AG04450 (cell line): ENCODE results near the gene PODXL2. TPM values are rescaled to one million over a fixed set of nuclear protein-coding genes. Genes with fewer than 3 reads are reported as not detected.
A peak's percentile ranks its signal among the peaks of the same experiment; 100 is the strongest.

Experiments used
- CTCF ChIA-PET: fragments of 300-600, 350-600 bp; formaldehyde crosslinking; extraction: SDS; loops from one replicate; lab custom pipeline; 2022; ENCODE audit warnings: antibody characterized with exemption, inconsistent platforms; lab: Charles Lee
- POLR2A ChIA-PET: fragments of 350-600 bp; formaldehyde crosslinking; extraction: SDS; loops from one replicate; lab custom pipeline; 2021; ENCODE audit warnings: antibody characterized with exemption, inconsistent platforms; lab: Yijun Ruan, JAX
- DNase-seq: peaks from one replicate; pipeline ENCODE4 v3.0.0-alpha.2; 2011; ENCODE audit warnings: low read depth, low spot score
- H3K27ac ChIP-seq: one replicate; pipeline ENCODE4 v1.5.1; 2012; ENCODE audit warnings: low read depth, low read length, control low read depth
- H3K27me3 ChIP-seq: one replicate; pipeline ENCODE4 v1.6.0; 2012; ENCODE audit warnings: low read length; ENCODE audit not compliant: control insufficient read depth, insufficient read depth
- H3K4me3 ChIP-seq: 2 replicates; pipeline ENCODE4 v1.5.1; 2011; ENCODE audit warnings: mild to moderate bottlenecking, low read depth, low read length, control low read depth
- H3K9me3 ChIP-seq: 2 replicates; pipeline ENCODE4 v1.5.1; 2012; ENCODE audit warnings: low read length; ENCODE audit not compliant: control insufficient read depth, insufficient read depth
- polyA plus RNA-seq: library from polyadenylated mRNA; depleted of rRNA; stranded (reverse); fragments of >200 nt; gene quantifications from 2 replicates; pipeline ENCODE4 v1.2.3, GENCODE V29; 2011
- TF ChIP-seq, protein P1 (sequence below): IDR thresholded peaks from 2 replicates; pipeline ENCODE4 v1.5.1; 2011; ENCODE audit warnings: low read depth, low read length, control low read depth, inconsistent platforms

The PODXL2 gene
- polyA plus RNA-seq, 1 experiment = 1.5 TPM

DNA sequence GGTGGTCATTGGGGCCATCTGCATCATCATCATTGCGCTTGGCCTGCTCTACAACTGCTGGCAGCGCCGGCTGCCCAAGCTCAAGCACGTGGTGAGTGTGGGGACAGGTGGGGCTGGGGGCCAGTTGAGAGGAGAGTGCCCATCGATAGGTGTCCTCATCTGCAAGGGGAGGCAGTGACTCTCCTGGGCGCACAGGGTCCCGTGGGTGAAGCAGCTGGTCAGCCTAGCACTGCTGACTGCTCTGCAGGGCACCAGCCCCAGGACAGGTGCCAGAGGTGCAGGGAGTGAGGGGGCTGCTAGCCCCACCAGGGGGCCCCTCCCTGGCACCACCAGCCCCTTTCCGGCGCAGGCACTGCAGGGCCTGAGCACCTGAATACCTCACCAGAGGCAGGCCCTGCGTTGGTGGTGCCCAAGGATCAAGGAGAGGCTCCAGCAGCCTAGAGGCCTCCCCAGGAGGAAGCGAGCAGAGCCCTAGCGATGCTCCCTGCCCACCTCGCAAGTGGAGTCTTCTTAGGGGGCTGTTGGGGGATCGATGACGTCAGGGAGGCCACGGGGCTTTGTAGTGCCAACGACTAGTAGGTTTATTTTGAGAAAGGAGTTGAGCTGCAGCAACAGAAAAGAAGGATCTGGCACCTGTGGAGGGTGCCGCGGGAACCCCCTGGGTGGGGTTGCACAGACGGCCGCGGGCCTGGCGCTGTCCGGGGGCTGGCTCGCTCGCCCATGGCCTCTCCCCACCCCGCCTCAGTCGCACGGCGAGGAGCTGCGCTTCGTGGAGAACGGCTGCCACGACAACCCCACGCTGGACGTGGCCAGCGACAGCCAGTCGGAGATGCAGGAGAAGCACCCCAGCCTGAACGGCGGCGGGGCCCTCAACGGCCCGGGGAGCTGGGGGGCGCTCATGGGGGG lies 42.8 kb downstream of the PODXL2 start:
- POLR2A ChIA-PET = interaction anchor here (0.6 to 1.6 kb wide), 3 partner anchors 12 to 120 kb away, joined by 3 to 5 read pairs (median 3); no protein-coding TSS in a partner anchor

GRCh38 chr3:127672429-127673190 lies 43.6 kb downstream of the PODXL2 start, which contains the start of gene ABTB1:
Gene ABTB1, plus strand, starts transcription at chr3:127672952. Its CDS starts 74 bp downstream, at chr3:127673026.
- no peak for DNase-seq
- H3K27me3 ChIP-seq = no peaks in the 10 kb centered on the region
- TF ChIP-seq, protein P1, sequence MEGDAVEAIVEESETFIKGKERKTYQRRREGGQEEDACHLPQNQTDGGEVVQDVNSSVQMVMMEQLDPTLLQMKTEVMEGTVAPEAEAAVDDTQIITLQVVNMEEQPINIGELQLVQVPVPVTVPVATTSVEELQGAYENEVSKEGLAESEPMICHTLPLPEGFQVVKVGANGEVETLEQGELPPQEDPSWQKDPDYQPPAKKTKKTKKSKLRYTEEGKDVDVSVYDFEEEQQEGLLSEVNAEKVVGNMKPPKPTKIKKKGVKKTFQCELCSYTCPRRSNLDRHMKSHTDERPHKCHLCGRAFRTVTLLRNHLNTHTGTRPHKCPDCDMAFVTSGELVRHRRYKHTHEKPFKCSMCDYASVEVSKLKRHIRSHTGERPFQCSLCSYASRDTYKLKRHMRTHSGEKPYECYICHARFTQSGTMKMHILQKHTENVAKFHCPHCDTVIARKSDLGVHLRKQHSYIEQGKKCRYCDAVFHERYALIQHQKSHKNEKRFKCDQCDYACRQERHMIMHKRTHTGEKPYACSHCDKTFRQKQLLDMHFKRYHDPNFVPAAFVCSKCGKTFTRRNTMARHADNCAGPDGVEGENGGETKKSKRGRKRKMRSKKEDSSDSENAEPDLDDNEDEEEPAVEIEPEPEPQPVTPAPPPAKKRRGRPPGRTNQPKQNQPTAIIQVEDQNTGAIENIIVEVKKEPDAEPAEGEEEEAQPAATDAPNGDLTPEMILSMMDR = no peak
- CTCF ChIA-PET = interaction anchor here (0.5 to 1.0 kb wide), 3 partner anchors 16 to 149 kb away, joined by 3 to 5 read pairs (median 3); partner anchors contain the start of gene MGLL
- peak within 1 kb of the TSS; percentile 2 for H3K27ac ChIP-seq
- POLR2A ChIA-PET = interaction anchor here (0.7 to 1.6 kb wide), 2 partner anchors 11 to 119 kb away, joined by 3 read pairs; no protein-coding TSS in a partner anchor
- no peaks in the 10 kb centered on the region; the same call in 1 of the 2 replicates for H3K9me3 ChIP-seq
- H3K4me3 ChIP-seq = peak within 1 kb of the TSS; percentile 85

More for the DNA sequence above, 42.8 kb downstream of the PODXL2 start:
- DNase-seq = no peak
- TF ChIP-seq, protein P1 = no peak
- Histone ChIP-seq H3K27ac (no peak overlapping the region), H3K9me3 (no peaks in the 10 kb centered on the region; the same call in 1 of the 2 replicates), H3K4me3 (peak overlapping the region; percentile 70), H3K27me3 (peaks cover under 1% of the 10 kb centered on the region)
- CTCF ChIA-PET = interaction anchor here (0.5 to 1.0 kb wide), 5 partner anchors 17 to 24 kb away, joined by 3 to 5 read pairs (median 3); no protein-coding TSS in a partner anchor

DNA sequence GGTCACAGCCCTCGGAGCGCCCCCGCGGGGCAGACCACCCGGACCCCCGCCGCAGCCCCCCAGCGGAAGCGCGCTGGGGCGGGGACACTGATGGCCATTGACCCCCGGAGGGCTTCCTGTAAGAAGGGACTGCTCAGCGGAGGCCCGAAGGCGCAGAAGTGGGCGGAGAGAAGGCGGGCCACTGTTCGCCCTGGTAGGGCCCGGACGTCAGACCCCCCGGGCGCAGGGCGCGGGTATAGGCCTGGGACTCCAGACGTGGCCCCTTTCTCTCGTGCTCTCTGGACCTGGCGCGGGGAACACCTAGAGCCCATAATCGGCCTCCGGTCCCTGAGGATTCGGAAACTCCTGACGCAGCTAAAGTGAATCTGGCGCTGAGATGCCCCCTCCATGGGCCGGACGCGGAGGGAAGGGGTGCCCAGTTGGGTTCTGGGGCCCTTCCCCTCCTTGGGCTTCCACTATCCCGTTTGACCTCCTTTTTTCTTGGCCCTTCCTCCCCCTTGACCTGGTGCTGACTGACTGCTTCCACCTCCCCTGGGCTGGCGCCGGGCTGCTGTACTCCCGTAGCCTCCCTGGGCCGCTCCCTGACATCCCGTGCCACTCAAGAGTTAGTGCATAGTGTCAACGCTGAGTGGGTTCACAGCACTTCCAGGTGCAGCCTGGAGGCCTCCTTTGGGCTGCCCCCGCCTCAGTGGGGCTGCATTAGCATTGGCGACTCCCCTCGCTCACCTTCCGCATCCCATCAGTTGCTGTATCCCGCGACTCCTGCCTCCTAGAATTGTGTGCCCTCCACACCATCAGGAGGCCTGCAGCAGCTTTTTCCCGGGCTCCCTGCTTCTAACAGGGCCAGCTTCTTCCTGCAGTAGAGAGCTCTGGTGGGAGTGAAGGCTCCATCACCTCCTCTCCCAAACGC lies 44.5 kb downstream of the PODXL2 start:
- DNase-seq = no peak
- Histone ChIP-seq H3K27ac (no peak overlapping the region), H3K27me3 (no peaks in the 10 kb centered on the region), H3K4me3 (peak overlapping the region; percentile 85), H3K9me3 (no peaks in the 10 kb centered on the region; the same call in 1 of the 2 replicates)
- TF ChIP-seq, protein P1 = no peak
- POLR2A ChIA-PET = interaction anchor here (1.6 kb wide), 1 partner anchor 118 kb away, joined by 3 read pairs; no protein-coding TSS in a partner anchor
- CTCF ChIA-PET = interaction anchor here (1.0 kb wide), 1 partner anchor 149 kb away, joined by 3 read pairs; the partner anchor contains the start of gene MGLL

GRCh38 chr3:127674101-127674721 lies 45.2 kb downstream of the PODXL2 start:
- H3K9me3 ChIP-seq = no peaks in the 10 kb centered on the region; the same call in 1 of the 2 replicates
- DNase-seq = no peak
- H3K27me3 ChIP-seq = no peaks in the 10 kb centered on the region
- H3K27ac ChIP-seq = no peak overlapping the region
- CTCF ChIA-PET = no interaction called here
- peak overlapping the region; percentile 85 for H3K4me3 ChIP-seq
- POLR2A ChIA-PET = no interaction called here
- TF ChIP-seq, protein P1 = no peak
